HG03521 (cell line): Measurements from ENCODE around the gene INPP5A.

Experiments used
- ATAC-seq: cut with Tn5 transposase; IDR thresholded peaks from one replicate; pipeline ENCODE4 v1.9.1; 2021; ENCODE audit warnings: mild to moderate bottlenecking, moderate library complexity; ENCODE audit not compliant: unreplicated experiment

Gene INPP5A

GRCh38 chr10:132517951-132518521 lies 19.6 kb upstream of the INPP5A start:
- no peak for ATAC-seq

GRCh38 chr10:132518572-132519381 lies 18.8 kb upstream of the INPP5A start:
- no peak for ATAC-seq

GRCh38 chr10:132519382-132520176 lies 18.0 kb upstream of the INPP5A start:
- ATAC-seq: no peak

DNA sequence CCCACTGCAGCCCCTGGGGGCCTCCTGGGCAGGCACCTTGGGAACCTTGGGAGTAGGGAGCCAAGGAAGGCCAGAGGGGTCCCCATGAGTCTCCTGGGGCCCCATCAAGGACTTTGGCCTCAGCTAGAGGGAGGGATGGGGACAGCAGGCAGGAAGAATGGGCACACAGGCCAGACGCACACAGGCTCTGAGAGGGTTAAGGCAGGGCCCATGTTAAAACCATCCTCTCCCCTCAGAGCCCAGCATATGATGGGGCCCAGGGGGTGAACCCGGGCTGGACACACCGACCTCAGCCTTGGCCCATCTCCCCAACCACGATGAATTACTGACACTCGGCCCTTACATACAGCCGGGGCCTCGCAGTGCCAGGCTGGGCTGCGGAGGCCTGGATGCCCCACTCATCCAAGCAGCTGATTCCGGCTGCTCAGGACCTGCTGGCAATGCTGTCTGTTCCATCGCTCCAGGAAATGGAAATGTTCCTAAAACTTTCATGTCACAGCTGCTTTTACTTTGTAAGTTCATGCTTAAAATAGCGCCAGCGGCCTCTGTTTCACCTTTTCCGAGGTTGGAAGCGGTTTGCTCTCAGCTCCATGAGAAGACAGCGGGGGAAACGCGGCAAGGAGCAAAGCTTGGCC lies 17.3 kb upstream of the INPP5A start:
- no peak for ATAC-seq

- ATAC-seq: no peak
These were observed 16.5 kb upstream of the INPP5A start for GRCh38 chr10:132521041-132521465.

DNA sequence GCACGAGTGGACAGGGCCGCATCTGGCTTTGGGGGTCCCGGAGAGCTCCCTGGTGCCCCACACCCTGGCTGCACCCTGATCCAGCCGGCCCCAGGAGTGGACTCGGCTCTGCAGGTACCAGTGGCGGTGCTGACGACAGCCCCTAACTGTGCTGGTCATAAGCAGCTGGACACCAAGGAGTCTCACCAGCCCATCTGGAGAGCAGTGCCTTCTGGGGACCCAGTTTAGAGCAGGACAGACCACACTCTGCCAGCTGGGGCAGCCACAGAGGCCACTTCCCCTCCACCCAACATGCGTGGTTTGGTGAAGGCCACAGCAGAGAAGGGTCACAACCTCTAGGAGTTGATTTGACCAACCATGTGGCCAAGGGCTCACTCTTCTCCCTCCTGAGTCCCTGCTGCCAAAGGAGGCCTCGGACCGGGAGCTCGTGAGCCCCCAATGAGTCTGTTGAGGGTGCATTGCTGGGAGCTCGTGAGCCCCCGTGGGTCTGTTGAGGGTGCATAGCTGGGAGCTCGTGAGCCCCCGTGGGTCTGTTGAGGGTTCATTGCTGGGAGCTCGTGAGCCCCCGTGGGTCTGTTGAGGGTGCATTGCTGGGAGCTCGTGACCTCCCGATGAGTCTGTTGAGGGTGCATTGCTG lies 16.0 kb upstream of the INPP5A start:
- no peak for ATAC-seq

- ATAC-seq: no peak
These were observed 14.8 kb upstream of the INPP5A start for GRCh38 chr10:132522521-132523411.

GRCh38 chr10:132523561-132524442 lies 13.8 kb upstream of the INPP5A start:
- ATAC-seq: no peak

DNA sequence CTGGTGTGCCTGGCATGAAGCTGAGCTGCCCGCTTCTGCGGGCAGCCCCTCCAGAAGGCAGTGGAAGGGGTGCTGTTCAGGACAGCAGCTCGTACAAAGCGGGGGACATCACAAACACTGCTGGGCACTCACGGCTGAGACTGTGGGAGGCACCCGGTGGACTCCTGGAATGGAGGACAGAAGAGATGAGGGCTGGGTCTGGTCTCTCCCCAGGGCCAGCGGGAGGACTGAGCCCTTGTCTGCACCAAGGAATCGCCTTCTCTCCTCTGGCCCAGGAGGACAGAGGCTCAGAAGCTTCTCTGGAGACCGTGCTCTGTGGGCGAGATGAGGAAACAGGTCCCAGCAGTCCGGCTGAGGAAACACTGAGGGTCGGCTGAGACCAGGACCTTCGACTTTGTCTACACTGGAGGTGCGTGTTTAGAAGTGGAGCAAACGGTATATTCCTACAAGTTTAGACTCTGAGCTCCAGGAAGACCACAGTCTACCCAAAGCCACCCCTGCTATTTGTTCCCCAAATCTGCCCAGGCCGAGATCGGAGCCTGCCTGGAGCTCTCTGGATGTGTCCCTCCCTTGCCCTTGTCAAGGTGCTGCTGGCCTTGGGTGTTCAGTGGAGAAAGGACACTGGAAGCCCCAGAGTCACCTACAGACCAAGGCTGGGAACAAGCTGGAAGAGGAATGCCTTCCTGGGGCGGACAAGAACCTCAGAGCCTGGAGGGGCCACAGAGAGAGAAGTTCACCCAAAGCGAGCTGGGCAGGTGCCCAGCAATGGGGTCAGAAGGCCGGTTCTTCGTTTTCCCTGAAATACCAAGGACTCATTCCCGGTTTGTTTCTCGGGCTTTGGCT lies 12.9 kb upstream of the INPP5A start:
- ATAC-seq: no peak

DNA sequence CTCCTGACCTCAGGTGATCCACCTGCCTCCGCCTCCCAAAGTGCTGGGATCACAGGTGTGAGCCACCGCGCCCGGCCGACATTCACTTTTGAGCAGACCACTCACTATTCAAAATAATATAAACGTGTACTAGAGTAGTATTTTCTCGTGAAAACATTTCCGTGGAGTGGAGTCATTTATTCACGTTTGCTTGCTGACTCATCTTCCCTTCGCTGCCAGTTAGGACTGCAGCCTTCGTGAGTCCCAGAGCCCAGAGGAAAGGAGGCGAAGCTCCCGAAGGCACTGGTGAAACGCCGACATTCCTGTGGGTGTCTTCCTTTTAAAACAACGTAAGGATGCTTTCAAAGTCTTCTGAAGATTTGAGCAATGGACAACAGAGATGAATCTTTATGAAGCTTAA lies 10.9 kb upstream of the INPP5A start:
- no peak for ATAC-seq

- ATAC-seq: no peak
These were observed 10.1 kb upstream of the INPP5A start for GRCh38 chr10:132527339-132528063.

- ATAC-seq: no peak
These were observed 9.4 kb upstream of the INPP5A start for GRCh38 chr10:132528064-132528691.

- no peak for ATAC-seq
These were observed 5.4 kb upstream of the INPP5A start for GRCh38 chr10:132532179-132532578.

- no peak for ATAC-seq
These were observed 4.6 kb upstream of the INPP5A start for GRCh38 chr10:132532749-132533560.

DNA sequence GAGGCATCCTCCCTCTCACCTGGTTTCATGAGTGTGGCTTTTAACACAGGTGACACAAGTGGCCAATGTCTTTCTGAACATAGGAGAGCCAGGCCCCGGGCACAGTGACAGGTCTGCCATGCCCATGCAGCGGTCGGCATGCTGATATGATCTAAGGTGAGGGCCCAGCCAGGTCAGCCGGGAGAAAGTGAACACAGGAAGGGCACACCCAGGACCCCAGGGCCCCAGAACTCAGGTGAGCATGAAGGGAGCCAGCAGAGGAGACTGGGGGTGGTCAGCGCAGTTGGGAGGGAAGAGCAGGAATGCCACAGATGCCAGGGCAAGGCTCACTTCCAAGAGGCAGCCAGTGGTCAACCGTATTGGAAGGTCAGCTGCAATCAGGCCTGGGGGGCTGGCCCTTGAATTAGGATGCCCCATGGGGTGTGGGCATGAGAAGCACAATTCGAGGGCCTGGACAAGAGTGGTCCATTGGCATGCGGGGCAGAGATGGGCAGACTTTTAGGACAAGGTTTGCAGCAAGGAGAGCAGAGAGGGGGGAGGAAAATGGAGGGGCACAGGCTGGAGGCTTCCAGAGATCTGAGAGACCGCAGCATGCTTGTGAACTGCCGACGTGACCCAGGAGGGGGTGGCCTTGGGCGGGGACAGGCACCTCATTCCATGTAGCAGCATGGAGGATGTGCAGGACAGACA lies 3.9 kb upstream of the INPP5A start:
- ATAC-seq: no peak
